ENCODE measurements around the gene TMPRSS4.

The TMPRSS4 gene

GRCh38 chr11:118155776-118156530, 79.1 kb downstream of the TMPRSS4 start:
- no peak for DNase-seq (ENCODE audit: low read depth)

DNA sequence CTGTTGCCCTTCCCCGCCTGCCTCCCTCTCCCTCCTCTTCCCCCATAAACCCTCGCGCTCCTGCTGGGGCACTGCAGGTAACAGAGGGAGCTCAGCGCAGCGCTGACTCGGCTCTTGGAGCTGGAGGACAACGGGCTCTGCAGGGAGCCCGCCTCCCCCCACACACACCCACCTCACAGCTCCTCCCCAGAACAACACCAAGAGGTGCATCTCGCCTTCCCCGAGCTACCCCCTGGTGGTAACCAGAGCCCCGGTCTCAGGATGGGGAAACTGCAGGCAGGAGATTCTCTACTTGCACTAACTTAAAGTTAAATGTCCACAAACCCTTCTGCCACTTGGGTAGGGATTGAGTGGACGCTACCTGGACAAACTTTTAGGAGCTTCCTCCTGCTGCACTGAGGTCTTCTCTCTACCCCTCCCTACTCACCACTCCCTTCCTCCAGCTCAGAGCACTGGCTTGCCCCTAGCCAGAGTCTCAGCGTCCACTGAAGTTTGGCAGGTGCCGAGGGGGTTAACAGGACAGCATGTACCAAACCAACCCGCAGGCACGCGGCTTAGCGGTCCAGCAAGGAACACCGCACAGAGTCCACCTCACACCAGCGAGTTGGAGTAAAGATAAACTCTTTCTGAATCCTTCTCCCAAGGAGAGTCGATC, 79.8 kb downstream of the TMPRSS4 start:
- DNase-seq (ENCODE audit: low read depth) = no peak

DNA sequence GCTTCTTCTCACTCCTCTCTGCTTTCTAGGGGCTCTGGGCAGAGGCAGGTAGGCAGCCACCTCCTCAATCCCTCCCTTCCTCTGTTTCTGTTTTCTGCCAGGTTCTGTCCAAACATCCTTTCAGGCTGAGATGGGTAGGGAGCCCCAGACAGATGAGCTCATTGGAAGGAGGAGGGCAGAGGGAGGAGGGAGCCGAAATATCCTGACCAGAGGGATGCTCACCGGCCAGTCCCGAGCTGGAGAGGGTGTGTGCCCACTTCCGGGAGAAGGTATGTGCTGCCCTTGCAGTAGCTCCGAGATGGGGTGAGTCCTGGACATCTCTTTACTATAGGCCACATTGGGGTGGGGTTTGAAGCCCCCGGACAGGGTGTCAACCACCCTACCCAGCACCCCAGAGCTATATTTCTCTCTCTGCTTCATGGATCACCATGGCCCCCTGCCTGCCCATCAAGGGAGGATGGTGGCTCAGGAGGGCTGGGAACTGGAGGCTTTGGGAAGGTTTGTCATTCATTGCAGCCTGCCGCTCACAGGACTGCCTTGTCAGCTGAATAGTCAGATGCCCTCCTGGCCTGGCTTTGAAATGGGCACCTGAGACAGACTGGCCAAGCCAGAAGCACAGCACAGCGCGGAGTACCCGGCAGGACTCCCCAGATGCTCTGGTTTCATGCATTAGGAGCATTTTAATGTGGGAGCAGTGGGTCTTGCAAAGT, 80.5 kb downstream of the TMPRSS4 start:
- no peak for DNase-seq (ENCODE audit: low read depth)

DNA sequence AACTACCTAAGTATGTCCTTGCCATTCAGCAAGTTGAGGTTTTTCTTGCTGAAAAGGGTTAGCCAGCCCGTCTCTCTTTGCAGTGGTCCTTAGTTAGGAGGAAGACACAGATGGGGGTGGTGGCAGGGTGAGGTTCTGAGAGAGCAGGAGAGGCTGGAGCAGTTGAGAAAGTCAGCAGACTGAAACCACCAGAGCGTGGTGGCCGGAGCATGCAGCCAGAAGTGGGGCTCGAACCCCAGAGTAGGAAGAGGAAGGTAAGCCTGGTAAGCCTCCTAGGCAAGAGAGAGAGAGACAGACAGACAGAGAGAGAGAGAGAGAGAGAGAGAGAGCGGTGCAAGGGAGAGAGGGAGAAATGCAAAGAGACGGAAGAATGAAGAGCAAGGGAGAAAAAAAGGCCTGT, 84.9 kb downstream of the TMPRSS4 start:
- DNase-seq (ENCODE audit: low read depth) = no peak

GRCh38 chr11:118162846-118163245, 86.0 kb downstream of the TMPRSS4 start:
- DNase-seq (ENCODE audit: low read depth) = no peak

GRCh38 chr11:118163494-118163893, 86.6 kb downstream of the TMPRSS4 start:
- DNase-seq (ENCODE audit: low read depth) = no peak

DNA sequence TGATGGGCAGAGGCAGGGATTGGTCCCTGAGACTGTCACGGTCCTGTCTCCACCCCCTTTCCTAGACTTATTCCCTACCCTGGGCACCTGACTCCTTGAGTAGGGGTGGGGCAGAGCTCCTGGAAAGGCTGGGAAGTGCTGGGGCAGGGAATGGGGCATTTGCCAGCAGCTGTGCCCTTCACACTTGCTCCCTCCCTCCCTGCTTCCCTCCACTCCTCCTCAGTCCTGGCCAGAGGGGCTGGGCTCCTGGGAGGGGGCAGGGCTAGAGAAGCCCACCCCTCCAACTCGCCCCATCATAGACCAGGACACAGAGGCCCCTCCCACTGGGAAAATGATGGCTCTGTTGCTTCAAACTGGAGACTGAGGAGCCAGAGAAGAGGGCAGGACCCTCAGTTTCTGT, 88.0 kb downstream of the TMPRSS4 start:
- DNase-seq (ENCODE audit: low read depth) = no peak

DNA sequence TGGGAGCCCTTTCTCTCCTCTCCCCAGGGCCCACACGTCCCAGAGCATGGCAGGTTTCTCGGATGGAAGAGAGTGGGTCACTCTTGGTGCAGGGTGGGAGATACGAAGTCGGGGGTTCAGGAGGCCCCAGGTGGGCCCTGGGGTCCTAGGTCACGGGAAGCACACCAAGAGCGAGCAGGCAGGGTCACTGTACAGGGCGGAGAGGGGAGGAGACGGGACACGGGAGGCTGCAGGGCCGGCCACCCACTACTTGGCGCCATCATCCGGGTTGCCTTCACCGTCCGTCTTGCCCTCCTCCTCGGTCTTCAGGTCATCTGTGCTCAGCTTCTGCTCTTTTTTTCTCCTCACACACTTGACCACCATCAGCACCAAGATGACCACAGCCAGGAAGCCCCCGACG, 89.8 kb downstream of the TMPRSS4 start:
- no peak for DNase-seq (ENCODE audit: low read depth)

DNA sequence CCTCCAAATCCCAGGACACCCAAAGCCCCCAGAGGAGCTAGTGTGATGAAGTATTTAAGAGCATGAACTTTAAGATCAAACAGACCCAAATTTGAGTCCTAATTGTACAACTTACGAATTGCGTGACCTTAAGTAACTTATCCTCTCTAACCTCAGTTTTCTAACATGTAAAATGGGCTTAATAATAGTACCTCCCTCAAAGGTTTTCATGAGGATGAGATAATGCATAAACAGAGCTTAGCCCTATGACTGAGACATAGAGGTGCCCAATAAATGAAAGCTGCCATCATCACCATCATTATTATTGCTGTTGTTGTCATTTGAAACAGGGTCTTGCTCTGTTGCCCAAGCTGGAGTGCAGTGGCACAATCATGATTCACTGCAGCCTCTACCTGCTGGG, 90.4 kb downstream of the TMPRSS4 start:
- no peak for DNase-seq (ENCODE audit: low read depth)

- no peak for DNase-seq (ENCODE audit: low read depth)
These were observed 91.0 kb downstream of the TMPRSS4 start for GRCh38 chr11:118167906-118168305.

DNA sequence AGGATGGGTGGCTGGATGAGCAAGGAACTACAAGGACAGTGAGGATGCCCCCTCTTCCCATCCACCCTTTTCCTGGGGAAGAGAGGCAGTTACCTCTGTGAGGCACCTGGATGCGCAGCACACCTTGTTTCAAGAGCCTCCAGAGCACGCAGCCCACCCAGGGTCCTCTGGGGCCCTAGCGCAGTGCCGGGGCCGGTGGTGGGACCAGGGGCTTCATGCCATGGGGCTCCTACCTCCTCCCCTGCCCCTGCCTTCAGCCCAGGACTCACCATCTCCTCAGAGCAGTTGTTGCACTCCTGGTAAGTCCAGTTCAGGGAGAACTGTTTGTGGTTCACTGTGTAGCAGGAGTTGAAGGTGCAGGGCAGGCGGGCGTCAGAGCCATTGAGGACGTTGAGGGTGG, 91.4 kb downstream of the TMPRSS4 start:
- no peak for DNase-seq (ENCODE audit: low read depth)

GRCh38 chr11:118168751-118169150, 91.9 kb downstream of the TMPRSS4 start:
- DNase-seq (ENCODE audit: low read depth) = no peak

DNA sequence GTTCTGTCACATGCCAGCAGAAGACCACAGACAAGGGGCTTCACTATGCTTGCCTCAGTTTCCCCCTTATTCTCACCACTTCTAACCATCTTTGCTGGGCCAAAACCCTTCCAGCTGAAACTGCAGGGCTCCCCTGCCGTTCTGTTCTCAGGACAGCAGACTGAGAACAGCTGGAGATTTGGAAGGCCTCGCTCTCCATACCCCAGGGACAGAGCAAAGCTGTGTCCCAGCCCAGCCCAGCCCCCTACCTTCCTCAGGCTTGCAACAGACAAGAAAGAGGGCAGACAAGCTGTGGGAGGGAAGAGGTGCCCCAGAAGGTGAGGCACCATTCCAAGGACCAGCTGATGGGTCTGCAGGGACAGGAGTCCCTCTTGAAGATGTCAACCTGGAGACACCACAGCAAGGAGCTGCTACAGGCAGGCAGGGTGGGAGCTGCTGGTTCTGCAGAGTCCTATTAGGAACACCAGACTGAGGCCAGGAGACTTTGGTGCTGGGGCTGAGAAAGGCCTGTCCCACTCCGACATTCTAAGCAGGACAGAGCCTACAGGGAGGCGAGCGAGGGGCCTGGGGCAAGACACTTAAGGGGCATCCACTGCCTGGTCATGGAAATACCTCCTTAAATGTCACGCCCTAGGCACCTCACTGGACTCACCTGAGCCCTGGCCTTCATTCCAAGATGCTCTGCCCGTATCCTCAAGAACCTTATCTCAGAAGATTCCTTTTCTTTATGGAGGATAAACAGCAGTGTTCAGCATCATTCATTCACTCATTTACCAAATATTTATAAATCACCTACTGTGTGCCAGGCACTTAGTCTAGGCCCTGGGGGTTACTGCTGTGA, 92.6 kb downstream of the TMPRSS4 start:
- DNase-seq (ENCODE audit: low read depth) = no peak

DNA sequence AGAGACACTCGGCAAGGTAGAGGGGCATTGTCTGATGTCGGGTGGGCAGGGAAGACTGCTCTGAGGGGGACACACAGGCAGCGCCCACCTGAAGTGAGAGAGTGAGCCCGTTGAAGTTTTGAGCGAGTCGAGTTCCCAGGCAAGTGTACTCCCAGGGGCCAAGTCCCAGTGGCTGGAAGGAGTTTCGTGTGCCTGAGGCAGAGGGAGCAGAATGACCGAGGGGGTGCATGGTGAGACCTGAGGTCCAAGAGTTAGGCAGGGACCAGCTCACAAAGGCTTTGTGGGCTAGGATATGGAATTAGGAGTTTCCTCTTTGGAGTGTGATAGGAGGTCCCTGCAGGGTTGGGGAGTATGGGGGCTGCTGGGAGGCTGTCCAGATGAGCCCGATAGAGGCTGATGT, 93.4 kb downstream of the TMPRSS4 start:
- DNase-seq (ENCODE audit: low read depth) = no peak

- DNase-seq (ENCODE audit: low read depth) = no peak
These were observed 94.0 kb downstream of the TMPRSS4 start for GRCh38 chr11:118170882-118171268.

Data from stimulated activated CD4-positive, alpha-beta T cell treated with anti-CD3 and anti-CD28 coated beads, Interleukin-2, amount 100 ng/mL, for 4 hours (primary cell).